ENCODE measurements around the gene FAM118B.
A peak's percentile ranks its signal among the peaks of the same experiment; 100 is the strongest.

The FAM118B gene

DNA sequence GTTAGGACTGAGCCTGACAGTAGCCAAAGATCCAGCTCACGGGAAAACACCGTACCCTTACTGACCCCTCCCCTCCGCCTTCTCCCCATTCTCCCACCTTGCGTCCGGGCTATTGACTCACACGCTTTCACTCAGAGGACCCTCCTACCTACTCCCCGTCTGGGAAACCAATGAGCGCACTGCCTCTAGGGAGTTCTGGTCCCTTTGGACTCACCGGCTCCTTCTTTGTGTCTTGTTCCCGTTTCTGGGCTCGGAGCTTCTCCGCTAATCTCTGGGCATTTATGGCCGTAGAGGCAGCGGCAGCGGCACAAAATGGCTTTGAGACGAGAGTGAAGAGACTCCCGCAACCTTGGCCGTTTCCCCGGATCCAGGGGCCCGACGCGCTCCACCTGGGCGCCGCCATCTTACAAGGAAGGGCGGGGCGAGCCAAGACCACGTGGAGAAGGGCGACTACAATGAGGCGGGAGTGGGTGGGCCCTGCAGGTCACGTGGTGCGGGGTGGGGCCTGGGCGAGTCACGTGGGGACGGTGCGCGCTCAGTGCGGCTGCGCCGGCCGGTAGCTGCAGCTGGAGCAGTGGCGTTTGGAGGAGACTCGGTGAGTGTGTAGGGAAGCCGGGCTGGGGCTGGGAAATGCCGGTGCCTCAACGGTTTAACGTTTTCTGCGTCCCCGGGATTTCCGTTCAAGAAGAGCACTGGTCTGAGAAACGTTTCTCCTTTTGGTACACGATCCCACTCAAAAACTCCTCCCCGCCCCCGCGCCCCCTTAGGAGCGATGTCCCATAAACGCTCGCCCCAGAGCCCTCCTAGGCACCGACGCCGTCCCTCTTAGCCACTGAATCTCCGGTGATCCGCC is at the start of gene FAM118B, which contains the start of gene RPUSD4:
Gene FAM118B, plus strand, starts transcription at position 547 of the 853 bp plus-strand sequence. CDS start 23,220 bp downstream, outside the sequence.
Gene RPUSD4, minus strand, starts transcription at position 415 of the 853 bp plus-strand sequence. Its CDS starts 12 bp downstream, at position 403.
- peak; percentile 99 for DNase-seq

DNA sequence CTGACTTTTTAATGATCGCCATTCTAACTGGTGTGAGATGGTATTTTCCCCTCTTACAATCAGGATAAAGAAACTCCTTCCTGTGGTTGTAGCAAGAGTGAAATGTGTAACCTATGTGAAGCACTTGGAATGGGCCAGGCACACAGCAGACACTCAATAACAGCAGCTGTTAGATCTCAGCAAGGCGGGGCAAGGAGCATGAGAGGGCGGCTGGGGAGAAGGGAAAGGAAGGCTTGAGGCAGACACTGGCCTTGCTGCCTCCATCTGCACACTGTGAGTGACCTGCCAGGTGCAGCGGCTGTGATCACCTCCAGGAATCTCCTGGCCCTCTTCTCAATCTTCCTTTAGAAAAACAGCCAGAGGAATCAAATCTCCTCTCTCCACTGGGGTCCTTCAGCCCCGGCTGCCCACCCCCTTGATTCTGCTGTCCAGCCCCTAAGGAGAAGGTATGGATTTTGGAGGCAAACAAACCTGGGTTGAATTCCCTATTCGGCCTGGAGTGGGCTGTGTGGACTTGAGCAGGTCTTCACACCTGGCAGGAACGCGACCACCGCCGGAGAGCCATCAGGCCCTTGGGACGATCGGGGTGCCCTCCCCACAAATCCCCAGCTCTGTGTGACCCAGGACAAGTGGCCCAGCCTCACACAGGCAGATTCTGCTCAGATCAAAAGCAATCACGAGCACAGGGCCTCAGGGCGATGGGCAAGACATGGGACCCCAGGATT is 49.1 kb upstream of the FAM118B start:
- no peak for DNase-seq

DNA sequence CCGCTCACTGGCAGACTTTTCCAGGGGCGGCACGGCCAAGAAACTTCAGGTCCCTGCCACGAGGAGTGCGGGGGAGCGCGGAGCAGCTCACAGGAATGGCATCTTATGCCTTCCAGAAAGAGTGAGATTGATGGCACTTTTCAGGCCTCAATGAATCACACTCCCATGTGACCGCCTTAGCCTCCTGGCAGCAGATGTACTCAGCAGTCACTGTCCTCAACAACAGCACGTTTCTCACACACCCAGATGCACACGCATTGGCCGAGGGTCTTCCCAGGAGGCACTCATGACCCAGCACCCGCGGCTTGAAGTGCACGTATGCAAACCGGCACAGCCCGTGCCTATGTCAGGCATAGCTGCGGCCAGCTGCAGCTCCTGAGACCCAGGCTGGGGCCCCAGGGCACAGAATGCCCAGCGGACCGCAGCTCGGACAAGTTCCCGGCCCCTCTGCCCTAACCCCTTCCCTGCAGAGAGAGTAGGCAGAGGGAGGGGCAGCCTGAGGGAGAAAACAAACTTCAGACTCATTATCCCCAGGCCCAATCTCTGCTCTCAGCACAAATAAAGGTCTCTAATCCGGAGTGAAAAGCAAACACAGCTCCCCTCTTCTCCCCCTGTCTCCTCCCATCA is 48.4 kb upstream of the FAM118B start:
- peak; percentile 25 for DNase-seq

DNA sequence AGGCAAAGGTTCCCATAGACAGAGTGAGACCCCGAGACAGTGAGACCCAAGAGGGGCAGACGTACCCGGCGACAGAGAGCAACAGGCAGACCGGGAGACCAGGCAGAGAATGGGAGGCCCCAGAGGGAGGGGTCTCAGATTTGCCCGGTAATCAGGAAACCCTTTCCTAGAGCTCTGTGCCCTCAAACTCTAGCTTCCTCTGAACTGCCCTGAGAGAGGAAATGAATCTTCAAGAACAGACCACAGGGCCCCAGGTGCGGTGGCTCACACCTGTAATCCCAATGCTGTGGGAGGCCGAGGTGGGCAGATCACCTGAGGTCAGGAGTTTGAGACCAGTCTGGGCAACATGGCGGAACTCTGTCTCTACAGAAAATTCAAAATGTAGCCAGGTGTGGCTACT is 47.8 kb upstream of the FAM118B start:
- no peak for DNase-seq

DNA sequence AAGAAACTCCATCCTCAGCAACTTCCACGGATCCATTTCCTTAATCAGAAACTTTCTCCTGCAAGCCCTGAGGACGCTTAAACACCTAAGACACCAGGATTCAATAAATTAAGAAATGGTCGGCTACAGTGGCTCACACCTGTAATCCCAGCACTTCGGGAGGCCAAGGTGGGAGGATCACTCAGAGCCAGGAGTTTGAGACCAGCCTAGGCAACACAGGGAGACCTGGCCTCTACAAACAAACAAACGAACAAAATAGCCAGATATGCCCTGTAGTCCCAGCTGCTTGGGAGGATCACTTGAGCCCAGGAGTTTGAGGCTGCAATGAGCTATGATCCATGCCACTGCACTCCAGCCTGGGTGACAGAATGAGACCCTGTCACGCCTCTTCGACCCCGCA is 46.8 kb upstream of the FAM118B start:
- no peak for DNase-seq

DNA sequence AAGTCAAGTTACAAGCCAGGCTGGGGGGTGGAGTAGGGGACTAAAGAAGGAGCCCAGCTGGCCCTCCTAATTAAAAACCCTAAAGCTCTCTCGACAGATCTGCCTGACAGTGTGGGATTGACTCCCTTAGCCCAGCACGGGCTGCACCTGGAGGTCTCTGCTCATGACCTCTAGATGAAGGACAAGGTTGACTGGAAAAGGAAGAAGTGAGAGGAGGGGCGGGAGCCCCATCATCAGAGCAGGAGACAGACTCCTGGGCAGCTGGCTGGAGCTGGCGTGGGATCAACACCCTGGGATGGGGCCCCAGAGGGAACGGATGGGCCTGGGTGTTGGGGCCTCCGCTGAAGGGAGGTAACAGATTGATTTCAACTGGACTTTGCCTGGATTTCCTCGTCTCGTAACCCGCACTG is 46.3 kb upstream of the FAM118B start:
- DNase-seq, result no peak

DNA sequence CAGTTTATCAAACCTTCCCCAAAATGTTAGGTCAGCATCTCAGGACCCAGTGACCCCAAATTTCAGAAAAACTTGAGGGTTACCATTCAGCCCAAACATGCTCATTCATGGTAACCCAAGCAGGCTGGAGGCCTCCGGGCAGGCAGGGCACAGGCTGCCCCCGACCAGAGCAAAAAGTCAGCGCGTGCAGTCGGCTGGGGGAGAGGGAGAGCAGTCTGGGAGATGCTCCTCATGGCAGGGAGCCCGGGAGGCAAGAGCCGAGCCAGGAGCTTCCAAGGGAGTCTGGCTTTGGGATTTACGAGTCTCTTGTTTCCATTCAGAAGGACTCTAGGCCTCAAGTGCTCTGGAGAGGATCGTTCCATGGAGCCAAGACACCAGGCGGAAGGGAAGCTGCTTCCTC is 45.8 kb upstream of the FAM118B start:
- DNase-seq, result no peak

DNA sequence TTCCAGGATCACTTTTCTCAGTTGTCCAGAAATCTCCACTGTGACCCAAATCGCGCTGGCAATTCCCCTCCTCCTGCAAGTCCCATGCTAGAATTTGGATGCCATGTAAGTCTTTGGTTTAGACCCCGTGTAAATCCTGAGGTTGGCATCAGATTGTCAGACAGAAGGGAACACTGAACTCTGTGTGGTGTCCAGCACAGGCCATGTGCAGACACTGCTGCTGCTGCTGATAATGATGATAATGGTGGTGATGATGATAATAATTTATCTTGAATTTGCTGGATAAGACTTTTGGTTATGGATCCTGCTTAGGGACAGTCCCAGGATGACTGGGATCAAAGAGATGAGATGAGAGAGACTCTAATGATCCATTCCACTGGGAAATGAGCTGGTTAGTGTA is 45.2 kb upstream of the FAM118B start:
- no peak for DNase-seq

DNA sequence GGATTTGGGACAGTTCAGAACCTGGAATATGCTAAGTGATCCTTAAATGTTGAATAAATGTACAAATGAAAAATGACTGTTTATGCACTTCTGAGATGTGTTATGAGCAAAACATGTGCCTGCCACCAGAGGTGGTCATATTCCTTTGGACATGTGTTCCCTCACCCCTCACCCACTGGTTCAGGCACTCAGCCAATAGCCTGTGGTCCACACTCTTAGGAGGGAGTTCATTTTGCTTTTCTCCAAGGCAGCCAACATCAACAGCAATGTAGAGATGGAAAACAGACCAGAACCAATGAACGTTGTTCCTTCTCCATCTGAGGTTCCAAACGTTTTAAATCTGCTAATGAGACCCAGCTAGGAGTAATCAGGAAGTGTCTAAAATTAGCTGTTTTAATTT is 44.1 kb upstream of the FAM118B start:
- no peak for DNase-seq

DNA sequence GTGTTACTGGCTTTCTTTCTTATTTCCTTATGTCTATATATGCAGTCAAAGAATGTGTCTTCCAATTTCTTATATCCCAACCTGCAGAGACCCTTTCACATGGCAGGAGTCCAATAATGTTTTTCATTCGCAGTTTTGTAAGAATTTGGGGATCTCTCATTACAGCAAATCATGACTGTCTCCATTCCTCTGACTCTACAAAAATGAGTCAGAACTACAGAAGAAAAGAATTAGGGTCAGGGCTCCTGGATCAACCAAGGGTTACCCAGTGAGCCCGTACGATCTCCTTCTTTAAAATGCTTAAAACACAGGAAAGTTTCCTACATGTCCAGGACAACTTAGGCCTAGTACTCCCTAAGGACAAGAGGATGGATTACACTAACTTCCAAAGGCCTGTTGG is 42.3 kb upstream of the FAM118B start:
- no peak for DNase-seq

DNA sequence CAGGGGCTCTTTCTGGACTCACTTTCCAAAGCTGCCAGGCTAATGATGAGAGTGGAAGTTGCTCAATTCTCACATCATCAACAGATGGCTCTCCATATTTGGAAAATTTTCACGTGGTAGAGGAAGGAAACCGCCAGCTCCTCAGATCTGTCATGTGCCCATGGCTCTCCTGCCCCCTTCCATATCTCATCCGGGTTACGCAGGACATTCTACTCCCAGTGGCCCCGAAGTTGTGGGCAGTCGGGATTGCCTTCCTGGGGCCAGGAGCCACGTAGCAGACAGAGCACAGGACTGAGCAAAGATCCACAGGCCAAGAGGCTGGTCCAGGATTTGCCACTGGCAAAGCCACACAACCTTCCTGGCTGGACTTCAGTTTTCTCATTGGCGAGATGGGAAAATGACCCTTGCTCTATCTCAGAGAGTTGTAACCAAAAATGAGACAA is 39.0 kb upstream of the FAM118B start:
- no peak for DNase-seq

DNA sequence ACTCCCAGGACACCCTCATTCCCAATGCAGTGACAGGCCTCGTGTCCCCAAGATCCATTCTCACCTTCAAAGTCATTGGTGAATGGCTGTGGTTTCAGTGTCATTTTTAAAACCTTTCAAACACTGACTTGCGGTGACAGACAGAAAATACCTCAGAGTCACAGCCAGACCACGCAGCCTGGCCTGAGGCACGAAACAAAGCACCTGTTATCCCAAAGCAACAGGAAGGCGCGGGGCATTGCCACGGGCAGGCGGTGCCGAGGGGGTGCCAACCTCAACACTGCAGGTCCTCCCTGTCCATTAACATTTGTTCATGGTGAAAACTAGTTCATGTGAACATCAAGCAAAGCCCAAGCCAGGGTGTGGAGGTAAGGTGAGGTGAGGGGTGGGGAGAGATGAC is 38.3 kb upstream of the FAM118B start:
- DNase-seq, result no peak

DNA sequence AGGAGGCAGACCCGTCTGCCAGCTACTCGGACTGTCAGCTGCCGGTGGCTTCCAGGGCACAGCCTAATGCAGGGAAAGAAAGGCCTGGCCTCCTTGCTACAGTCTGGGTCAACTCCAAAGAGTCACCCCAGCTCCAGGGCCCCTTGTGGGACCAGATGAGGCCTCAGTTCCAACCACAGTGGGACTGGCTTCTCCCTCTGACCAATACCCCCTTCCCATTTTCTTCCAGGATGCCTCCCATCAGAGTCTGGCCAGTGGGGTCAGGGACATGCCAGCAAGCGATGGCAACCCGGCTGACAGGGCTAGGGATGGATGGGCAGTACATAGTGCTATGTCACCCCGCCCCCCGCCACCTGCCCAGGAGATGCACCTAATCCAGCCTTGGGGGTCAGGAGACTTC is 36.8 kb upstream of the FAM118B start:
- no peak for DNase-seq

DNA sequence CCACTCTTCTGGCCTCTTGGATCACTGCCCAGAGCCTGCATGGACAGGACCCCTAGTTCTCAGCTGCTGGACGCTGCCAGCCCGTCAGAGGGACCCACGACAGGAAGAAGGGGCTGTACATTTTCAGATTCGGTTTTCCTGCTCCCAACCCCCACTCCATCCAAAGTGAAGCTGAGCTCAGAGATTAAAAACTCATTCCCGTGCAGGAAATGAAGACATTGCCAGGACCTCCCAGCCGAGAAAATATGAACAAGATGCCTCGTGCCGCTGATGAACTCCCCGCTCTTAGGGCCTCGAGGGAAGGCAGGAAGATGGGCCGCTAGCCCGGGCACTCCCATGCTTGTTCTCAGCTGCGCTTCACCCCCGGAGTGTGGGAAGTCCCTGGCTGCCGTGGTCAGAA is 36.2 kb upstream of the FAM118B start:
- DNase-seq, result no peak

DNA sequence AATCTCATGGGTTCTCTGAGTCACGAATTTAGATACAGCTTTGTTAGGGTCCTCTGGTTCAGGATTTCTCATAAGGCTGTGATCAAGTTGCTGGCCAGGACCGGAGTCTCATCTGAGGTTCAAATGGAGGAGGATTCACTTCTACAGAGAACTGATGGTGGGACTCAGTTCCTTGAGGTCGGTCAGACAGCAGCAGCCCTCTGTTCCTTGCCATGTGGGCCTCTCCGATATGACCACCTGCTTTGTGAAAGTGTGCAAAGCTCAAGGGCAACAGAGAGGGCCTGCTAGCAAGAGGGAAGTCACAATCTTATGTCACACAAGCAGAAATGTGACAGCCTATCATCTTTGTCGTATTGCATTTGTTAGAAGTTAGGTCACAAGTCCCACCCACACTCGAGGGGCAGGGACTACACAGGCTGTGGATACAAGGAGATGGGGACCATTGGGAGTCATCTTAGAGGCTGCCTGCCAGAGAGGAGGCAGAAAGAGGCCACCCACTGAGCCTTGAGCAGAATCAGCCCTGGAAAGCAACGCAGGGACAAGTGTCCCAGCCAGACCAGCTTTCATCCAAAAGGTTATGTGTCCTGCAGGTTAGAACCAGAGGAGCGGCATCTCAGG is 34.6 kb upstream of the FAM118B start:
- DNase-seq, result no peak

DNA sequence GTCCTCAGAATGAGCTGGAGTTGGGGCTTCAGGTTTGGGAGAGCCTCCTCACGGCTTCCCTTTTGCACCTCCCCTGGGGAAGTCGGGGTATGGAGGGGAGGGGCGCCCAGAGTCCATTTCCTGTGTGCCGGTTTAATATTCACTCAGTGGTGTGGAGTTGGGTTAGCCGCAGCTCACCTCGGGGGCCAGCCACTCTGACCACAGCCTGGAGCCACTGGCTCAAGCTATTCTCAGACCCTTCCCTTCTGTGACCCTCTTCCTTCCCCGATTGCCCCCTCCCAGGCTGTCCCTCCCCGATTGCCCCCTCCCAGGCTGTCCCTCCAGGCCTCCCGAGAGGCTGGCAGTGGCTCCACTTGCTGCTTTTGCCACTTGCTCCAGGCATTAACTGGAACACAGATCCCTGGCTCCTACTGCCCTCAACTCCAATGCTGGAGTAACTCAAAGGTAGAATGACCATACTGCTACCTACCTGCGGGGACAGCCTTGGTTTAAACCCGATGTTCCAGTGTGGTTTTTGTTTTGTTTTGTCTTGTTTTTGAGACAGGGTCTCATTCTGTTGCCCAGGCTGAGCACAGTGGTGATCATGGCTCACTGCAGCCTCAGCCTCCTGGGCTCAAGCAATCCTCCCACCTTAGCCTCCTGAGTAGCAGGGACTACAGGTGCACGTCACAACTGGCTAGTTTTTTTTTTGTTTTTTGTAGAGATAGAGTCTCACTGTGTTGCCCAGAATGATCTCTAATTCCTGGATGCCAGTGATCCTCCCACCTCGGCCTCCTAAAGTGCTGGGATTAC is 29.4 kb upstream of the FAM118B start:
- no peak for DNase-seq

DNA sequence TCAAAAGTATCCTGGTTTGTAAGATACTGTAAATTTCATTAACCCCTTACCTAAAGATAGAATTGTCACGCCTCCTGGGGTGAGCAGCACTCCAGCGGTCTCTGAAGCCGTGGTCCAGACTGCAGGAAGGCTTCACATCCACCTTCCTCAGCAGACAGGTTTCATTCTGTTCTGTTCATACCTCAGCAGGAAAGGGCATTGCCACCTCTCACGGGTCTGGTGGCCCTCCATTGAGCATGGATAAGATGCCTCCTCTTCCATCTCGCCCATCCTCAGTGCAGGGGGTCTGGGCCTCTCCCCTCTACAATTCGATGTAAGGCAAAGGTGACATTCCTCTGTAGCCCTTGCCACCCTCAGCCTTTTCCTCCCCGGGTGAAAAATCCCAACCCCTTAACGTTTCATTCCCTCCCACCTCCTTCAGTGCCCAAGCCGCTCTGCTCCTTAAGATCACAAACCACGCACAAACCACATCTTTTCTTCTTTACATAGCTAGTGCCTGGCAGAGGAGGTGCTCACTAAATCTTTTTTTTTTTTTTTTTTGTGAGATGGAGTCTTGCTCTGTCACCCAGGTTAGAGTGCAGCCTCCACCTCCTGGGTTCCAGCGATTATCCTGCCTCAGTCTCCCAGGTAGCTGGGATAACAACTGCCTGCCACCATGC is 28.7 kb upstream of the FAM118B start:
- no peak for DNase-seq

DNA sequence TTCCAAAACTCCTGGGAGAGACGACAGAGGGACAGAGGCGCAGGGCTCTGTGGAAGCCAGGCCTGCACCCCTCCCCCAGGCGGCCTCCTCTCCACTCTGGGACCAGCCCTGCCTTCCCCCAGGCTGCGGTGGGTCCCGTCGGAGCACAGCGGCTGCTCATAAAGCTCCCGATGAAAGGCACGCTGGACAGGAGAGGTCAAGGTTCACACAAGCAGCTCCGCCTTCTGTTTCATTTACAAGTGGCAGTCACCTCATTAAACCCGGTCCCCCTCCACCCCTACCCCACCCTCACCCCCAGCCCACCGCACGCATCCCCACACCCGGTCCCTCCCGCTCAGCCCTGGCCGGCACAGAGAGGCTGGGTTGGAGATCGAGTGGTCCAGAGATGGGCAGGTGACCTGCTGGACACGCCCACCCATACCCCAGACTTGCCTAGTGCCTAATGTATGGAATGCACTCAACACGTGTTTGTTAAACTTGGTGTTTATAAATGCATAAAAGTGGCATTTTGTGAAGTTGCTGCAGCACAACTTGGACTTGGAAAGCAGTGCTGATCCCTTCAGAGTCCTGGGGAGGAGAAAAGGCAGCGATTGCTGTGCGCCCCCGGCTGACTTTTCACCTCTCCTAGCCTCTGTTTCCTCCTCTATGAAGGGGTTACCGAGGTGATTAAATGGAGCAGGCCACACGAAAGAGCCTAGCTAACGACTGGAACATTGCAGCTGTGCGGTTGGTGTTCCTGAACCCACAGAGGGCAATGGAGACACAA is 26.1 kb upstream of the FAM118B start:
- DNase-seq, result no peak

DNA sequence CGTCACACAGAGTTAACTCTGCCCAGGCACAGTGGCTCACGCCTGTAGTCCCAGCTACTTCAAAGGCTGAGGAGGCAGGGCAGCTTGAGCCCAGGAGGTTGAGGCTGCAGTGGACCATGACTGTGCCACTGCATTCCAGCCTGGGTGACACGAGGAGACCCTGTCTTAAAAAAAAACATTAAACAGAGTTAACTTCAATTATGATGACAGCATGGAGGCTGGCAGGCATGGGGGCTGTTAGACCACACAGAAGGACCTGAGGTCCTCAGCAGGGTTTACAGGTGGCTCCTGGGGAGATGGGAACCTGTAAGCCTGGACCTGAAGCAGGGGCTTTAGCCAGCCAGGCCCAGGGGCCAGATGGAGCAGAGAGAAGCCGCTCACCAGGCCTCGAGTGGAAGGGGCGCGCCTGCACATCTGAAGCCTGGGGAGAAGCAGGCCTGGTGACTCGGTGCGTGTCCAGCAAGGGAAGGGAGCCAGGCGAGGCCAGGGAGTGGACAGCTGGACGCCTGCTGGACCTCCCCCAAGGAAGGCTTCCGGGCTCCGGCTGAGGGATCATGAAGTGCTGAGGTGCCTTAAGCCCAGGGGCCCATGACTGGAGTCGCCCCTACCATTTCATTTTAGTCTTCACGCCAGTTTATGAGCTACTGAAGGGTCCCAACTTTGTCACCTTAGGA is 25.4 kb upstream of the FAM118B start:
- no peak for DNase-seq
